Measurements from ENCODE around the gene CABP4.
"Not testable (repeated sequence)": the region's sequence is repeated elsewhere in the genome, so short reads cannot be mapped to it uniquely, and the experiment has no call there.

CABP4 gene

DNA sequence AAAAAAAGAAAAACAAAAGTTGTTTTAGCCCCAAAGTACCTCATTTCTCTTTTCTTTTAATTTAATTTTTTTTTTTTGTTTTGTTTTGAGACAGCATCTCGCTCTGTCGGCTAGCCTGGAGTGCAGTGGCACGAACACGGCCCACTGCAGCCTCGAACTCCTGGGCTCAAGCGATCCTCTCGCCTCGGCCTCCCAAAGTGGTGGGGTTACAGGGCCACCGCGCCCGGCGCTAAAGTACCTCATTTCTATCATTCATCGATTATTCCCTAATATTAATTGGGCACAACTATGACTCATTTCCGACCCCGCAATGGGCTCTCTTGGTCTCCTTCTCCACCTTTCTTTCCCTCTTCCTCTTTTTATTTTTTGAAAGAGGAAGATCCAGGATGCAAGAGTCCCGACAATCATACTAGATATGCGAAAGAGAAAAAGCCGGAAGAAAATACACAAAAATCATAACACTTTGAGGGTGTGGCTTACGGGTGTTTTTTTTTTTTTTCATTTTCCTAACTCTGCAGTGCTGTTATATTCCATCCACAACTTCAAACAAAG is 27.2 kb downstream of the CABP4 start:
- DNase-seq (ENCODE audit: low read depth, low spot score), result no peak

GRCh38 chr11:67482827-67483798 is 28.0 kb downstream of the CABP4 start, which contains the start of gene AIP:
AIP (plus strand) TSS chr11:67483026; CDS start chr11:67483159, 133 bp downstream.
- DNase-seq (ENCODE audit: low read depth, low spot score), result peak; percentile 95

DNA sequence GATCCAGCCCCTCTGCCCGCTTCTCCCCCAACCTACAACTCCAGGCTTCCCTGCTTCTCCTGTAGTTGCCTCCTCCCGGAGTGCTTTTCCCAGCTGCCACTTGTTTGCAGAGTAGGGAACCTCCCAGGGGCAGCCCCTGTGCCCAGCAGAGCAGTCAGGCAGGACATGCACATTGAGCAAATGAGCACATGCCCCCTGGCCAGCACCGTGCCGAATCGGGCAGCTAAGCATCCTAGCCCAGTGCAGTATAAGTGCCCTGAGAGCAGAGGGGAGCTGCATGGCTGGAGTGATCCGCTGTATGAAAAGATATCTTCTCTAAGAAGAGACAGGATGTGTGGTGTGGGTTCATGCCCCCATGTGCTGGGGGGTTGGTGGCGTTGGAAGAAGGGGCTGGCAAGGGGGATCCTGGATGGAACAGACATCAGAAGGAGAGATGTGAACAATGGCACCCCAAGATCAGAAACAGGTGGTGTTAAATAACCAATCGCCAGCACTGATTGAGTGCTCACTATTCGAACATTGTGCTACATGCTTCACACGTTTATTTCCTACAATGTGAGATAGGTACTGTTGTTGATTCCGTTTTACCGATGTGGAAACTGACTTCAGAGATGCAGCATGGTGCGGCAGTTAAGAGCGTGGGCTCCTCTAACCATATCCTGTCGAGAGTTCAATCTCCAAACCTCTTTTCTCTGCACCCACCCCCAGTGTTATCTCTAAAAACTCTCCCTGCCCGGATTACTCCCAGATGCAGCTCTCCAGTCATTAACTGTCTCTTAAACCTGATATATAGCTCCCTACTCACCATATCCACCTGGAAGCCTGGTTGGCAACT is 28.9 kb downstream of the CABP4 start:
- no peak for DNase-seq (ENCODE audit: low read depth, low spot score)

GRCh38 chr11:67484847-67485311 is 29.7 kb downstream of the CABP4 start:
- DNase-seq (ENCODE audit: low read depth, low spot score), result no peak

GRCh38 chr11:67485873-67486361 is 30.8 kb downstream of the CABP4 start:
- DNase-seq (ENCODE audit: low read depth, low spot score), result not testable (repeated sequence)

DNA sequence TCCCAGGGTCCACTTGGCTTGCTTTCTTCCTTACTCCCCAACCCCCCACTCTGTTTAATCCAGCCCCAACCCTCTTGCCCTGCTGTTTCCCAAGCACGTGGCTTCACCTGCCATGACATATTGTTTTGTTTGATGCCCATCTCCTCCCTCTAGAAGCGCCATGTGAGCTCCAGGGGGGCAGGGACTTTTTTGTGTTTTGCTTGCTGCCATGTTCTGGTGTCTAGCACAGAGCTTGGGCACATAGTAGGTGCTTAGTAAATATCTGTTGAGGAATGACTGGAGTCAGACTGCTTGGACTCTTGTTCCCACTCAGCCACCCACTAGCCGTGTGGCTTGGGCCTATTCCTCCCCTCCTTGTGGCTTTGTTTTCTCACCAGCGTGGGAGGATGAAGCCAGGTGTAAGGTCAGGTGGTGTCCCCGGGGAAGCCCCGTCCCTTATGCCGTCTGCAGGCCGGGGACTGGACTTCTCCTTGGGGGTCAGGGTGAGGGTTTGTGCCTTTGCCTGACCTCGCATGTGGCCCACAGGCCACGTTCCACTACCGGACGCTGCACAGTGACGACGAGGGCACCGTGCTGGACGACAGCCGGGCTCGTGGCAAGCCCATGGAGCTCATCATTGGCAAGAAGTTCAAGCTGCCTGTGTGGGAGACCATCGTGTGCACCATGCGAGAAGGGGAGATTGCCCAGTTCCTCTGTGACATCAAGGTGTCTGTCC is 31.5 kb downstream of the CABP4 start:
- DNase-seq (ENCODE audit: low read depth, low spot score), result no peak

GRCh38 chr11:67489203-67489884 is 34.2 kb downstream of the CABP4 start:
- DNase-seq (ENCODE audit: low read depth, low spot score), result no peak

DNA sequence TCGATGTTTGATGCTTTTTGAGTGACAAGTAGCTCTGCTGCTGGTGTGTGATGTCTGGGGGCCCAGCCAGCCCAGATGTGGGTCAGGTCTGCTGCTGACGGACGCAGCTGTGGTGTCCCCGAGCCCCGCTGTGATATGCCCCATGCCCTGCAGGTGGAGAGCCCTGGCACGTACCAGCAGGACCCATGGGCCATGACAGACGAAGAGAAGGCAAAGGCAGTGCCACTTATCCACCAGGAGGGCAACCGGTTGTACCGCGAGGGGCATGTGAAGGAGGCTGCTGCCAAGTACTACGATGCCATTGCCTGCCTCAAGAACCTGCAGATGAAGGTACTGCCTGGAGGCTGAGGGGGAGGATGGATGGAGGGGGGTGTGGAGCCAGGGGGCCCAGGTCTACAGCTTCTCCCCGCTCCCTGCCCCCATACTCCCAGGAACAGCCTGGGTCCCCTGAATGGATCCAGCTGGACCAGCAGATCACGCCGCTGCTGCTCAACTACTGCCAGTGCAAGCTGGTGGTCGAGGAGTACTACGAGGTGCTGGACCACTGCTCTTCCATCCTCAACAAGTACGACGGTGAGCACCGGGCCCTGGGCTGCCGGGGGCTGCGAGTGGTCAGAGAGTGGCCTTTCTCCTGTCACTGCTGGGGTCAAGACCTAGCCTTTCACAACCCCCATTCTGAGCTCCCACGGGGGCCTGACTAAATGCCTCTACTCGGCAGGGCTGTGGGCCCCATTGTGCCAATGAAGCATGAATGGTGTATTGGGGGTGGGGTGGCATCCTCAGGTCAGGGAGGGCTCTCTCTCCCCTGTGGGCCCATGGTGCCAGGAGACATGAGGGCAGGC is 35.0 kb downstream of the CABP4 start:
- DNase-seq (ENCODE audit: low read depth, low spot score), result no peak

DNA sequence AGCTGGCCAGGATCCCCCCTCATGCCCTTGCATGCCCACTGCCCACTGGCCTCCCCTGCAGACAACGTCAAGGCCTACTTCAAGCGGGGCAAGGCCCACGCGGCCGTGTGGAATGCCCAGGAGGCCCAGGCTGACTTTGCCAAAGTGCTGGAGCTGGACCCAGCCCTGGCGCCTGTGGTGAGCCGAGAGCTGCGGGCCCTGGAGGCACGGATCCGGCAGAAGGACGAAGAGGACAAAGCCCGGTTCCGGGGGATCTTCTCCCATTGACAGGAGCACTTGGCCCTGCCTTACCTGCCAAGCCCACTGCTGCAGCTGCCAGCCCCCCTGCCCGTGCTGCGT is 35.5 kb downstream of the CABP4 start:
- DNase-seq (ENCODE audit: low read depth, low spot score), result no peak

- no peak for DNase-seq (ENCODE audit: low read depth, low spot score)
These were observed 36.3 kb downstream of the CABP4 start for GRCh38 chr11:67491276-67492068.

DNA sequence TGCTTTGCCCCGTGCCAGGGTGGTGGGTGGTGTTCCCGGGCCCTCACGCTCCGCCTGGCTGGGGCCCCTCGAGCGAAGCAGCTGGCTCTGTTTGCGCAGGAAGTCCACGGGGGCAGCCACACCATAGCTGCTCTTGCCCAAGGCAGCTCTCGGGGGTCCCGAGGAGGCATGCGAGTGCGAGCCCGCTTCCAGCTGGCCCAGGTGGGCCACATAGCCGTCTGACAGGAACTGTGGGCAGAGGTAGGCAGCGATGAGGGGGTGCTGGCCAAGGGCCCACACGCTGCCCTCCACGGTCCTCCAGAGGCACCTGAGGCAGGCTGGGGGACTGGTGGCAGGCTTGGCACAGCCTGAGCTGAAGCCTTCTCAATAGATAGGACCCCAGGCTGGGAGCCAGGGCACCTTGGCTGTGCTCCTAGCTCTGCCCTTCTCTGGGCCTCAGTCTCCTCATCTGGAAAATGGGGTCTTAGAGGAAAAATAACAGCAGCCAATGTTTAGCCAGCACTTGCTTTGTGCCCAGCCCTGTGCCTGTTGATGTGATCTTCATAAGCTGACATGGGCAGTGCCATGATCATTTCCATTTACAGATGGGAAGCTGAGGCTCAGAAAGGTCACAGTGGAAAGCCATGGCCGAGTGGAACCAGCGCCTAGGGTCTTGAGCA is 37.0 kb downstream of the CABP4 start:
- DNase-seq (ENCODE audit: low read depth, low spot score), result no peak

GRCh38 chr11:67492801-67493547 is 37.8 kb downstream of the CABP4 start:
- DNase-seq (ENCODE audit: low read depth, low spot score), result no peak

DNA sequence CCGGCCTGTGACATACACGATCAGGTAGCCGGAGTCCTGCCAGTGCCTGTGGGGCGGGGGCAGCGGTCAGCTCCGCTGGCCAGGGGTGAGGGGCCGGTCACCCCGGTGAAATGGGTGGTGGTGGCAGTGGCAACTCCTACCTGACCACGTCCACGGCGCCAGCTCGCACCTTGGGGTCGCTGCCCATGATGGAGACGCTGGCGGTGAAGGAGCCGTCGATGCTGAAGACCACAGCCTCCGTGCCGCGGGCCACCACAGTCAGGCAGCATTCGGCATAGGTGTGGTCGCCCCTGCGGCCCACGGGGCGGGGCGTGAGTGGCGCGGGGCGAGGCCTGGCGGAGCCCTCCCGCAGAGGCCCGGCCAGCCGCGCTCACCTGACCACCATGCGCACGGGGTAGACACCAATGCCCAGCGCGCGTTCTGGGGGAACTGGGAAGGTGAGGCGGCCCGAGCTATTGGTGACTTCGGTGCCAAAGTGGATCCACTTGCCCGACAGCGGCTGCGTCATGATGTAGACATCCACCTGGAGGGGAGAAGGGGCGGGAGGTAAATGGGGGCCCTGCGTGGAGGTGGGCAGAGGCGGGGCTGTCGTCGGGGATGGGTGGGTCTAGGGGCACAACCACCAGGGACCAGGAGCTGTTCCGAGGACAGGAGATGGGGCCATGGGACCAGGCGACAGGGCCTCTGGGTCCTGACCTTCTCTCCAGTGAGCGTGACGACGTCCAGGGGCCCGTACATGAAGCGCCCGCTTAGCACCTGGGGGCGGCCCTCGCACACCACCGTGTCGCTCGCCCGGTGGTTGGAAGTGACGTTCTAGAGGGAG is 38.6 kb downstream of the CABP4 start:
- DNase-seq (ENCODE audit: low read depth, low spot score), result no peak

GRCh38 chr11:67494371-67495233 is 39.4 kb downstream of the CABP4 start:
- DNase-seq (ENCODE audit: low read depth, low spot score), result no peak

- DNase-seq (ENCODE audit: low read depth, low spot score), result no peak
These were observed 40.3 kb downstream of the CABP4 start for GRCh38 chr11:67495234-67496005.

All from iPS DF 19.7 (cell line).